ENCODE results near the gene TCEANC2. TPM values are rescaled to one million over a fixed set of nuclear protein-coding genes. Genes with fewer than 3 reads are reported as not detected.

TCEANC2 gene
- total and polyA plus RNA-seq, 2 of the 4 experiments (the other 2 are of a cell fraction): 2.4 to 3.2 TPM

DNA sequence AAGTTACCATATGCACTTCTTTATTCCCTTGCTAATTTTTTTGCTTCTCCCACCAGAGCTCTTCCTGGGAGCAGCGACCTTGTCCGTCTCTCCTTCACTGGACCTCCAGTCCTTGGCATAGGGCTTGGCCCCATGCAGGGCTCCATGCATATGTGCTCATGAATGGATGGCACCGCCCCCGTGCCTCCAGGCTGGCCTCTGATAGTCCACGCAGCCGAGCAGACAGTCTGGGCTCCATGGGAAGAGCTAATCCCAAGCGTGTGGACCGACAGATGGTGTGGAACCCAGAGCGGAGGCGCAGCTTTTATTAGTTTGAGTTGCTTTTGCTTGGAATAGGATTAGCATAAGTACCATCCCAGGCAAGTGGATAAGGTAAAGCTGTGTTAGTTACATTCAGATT is 57.6 kb downstream of the TCEANC2 start:
- in situ Hi-C loops (cut with MboI; ENCODE audit: low sequenced_read_pairs): no loop called here
- no peak overlapping the region for H2BK15ac ChIP-seq (ENCODE audit: low read depth, low read length)
- H3K18ac ChIP-seq (ENCODE audit: low read depth, low read length): no peak overlapping the region
- DNase-seq: no peak
- intact Hi-C loops (cut with micrococcal nuclease): no loop called here
- no peaks in the 10 kb centered on the region for H3K79me1 ChIP-seq (ENCODE audit: low read depth in 1 of 2, low read length in 2 of 2)
- no peak overlapping the region for H2AK5ac ChIP-seq (ENCODE audit: low read depth, low read length)
- no peaks in the 10 kb centered on the region; the same call in 1 of the 2 replicates for H3K9me1 ChIP-seq (ENCODE audit: insufficient read depth, low read length)
- H2AK9ac ChIP-seq (replicated peaks; ENCODE audit: low read depth, low read length, poor library complexity): no peak overlapping the region
- H2BK20ac ChIP-seq (ENCODE audit: low read depth, low read length): no peak overlapping the region
- H2BK120ac ChIP-seq (ENCODE audit: low read depth, low read length): no peak overlapping the region
- 87% methylated on average over 5 of the region's 10 CpGs; no CpG with 5 or more reads in 1 of the 2 experiments for WGBS, 2 experiments (ENCODE audit: extremely low coverage in 2 of 2, insufficient read length in 1 of 2)
- ChIA-PET POLR2A (ENCODE audit: unreplicated experiment) (no interaction called here), CTCF (interaction anchor here (1.1 kb wide), 1 partner anchor 21 kb away, joined by 3 read pairs; no protein-coding TSS in a partner anchor)
- H3K4ac ChIP-seq (ENCODE audit: low read depth, low read length): no peak overlapping the region
- ATAC-seq (ENCODE audit: low read depth): no peak
- H3K9me3 ChIP-seq (ENCODE audit: control insufficient read depth, insufficient read depth, low read length): no peaks in the 10 kb centered on the region
- BruUV-seq (replicated peaks): no TSS peak
- H3K27me3 ChIP-seq (ENCODE audit: control insufficient read depth, insufficient read depth, low read length): no peaks in the 10 kb centered on the region; the same call in 1 of the 2 replicates
- no peak overlapping the region for H3K14ac ChIP-seq (replicated peaks; ENCODE audit: low read depth, low read length)
- no peak overlapping the region for H3K27ac ChIP-seq (ENCODE audit: insufficient read depth, low read length)
- no peak overlapping the region for H2BK5ac ChIP-seq (ENCODE audit: low read depth, low read length, poor library complexity, severe bottlenecking)
- no peak overlapping the region for H4K5ac ChIP-seq (ENCODE audit: low read depth, low read length)
- H3K4me1 ChIP-seq (ENCODE audit: control insufficient read depth, insufficient read depth, low read length): peaks cover 4% of the 10 kb centered on the region; the same call in 1 of the 2 replicates
- no peak overlapping the region for H2AFZ ChIP-seq (replicated peaks; ENCODE audit: low read length, poor library complexity)
- TF ChIP-seq FOS (IDR thresholded peaks at IDR 0.05; ENCODE audit: low read depth, low read length): no peak
- TF ChIP-seq RFX5 (IDR thresholded peaks at IDR 0.05; ENCODE audit: low read depth, low read length): no peak
- no peak for TF ChIP-seq MAFK (IDR thresholded peaks at IDR 0.05; ENCODE audit: low read depth, low read length)
- no peak for TF ChIP-seq SMC3 (IDR thresholded peaks at IDR 0.05; ENCODE audit: low read depth, low read length)
- no peak for TF ChIP-seq MAZ (IDR thresholded peaks at IDR 0.05; ENCODE audit: borderline replicate concordance, low read depth, low read length)
- TF ChIP-seq CEBPB (IDR thresholded peaks at IDR 0.05; ENCODE audit: low read depth, low read length): no peak
- TF ChIP-seq NFE2L2 (IDR thresholded peaks at IDR 0.05; ENCODE audit: low read depth, low read length): no peak
- no peak for TF ChIP-seq RAD21 (IDR thresholded peaks at IDR 0.05; ENCODE audit: low read length)
- no peak for TF ChIP-seq POLR2A (IDR thresholded peaks at IDR 0.05; ENCODE audit: low read depth, low read length)
- TF ChIP-seq CTCF (conservative IDR thresholded peaks at IDR 0.05; ENCODE audit: low read depth, low read length): no peak
- TF ChIP-seq, protein P1, sequence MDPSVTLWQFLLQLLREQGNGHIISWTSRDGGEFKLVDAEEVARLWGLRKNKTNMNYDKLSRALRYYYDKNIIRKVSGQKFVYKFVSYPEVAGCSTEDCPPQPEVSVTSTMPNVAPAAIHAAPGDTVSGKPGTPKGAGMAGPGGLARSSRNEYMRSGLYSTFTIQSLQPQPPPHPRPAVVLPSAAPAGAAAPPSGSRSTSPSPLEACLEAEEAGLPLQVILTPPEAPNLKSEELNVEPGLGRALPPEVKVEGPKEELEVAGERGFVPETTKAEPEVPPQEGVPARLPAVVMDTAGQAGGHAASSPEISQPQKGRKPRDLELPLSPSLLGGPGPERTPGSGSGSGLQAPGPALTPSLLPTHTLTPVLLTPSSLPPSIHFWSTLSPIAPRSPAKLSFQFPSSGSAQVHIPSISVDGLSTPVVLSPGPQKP (IDR thresholded peaks at IDR 0.05; ENCODE audit: borderline replicate concordance, low read depth, low read length): no peak
- no peak for TF ChIP-seq MXI1 (IDR thresholded peaks at IDR 0.05; ENCODE audit: borderline replicate concordance, low read depth, low read length)
- no peaks in the 10 kb centered on the region for H3K36me3 ChIP-seq (ENCODE audit: control insufficient read depth, insufficient read depth, low read length)
- no peaks in the 10 kb centered on the region for H4K20me1 ChIP-seq (ENCODE audit: insufficient read depth, low read length)
- H3K56ac ChIP-seq (ENCODE audit: extremely low read depth, insufficient read depth, low read length): no peak overlapping the region
- no peak overlapping the region for H4K8ac ChIP-seq (ENCODE audit: low read depth in 2 of 2, low read length in 2 of 2)
- dilution Hi-C loops (cut with HindIII; ENCODE audit: low sequenced_read_pairs, unreplicated experiment): no loop called here
- no peak overlapping the region for H4K91ac ChIP-seq (ENCODE audit: insufficient read depth, low read depth, low read length)
- no peak overlapping the region for H3K4me2 ChIP-seq (ENCODE audit: low read depth, low read length)
- H3K4me3 ChIP-seq (ENCODE audit: insufficient read depth, low read depth, low read length): no peak overlapping the region
- H3K23ac ChIP-seq (ENCODE audit: low read depth, low read length): no peak overlapping the region
- H3K9ac ChIP-seq (ENCODE audit: low read depth, low read length): no peak overlapping the region
